Tibial artery (tissue), 4 donors: Measurements from ENCODE around the gene SNX1.
"Not testable (repeated sequence)": the region's sequence is repeated elsewhere in the genome, so short reads cannot be mapped to it uniquely, and the experiment has no call there.

ENCODE experiments used
- DNase-seq, 2 donors: peaks; one replicate each; pipeline ENCODE4 v3.0.0-alpha.2; 2019
- H3K27ac ChIP-seq, 2 donors: fragments of 200-600 bp; sonication (generic) in 1 of 2; 1 replicate in 1 of 2; 2 replicates in 1 of 2; pipeline ENCODE4 v1.5.1; 2018 to 2019; ENCODE audit warnings: mild to moderate bottlenecking in 1 of 2
- H3K27me3 ChIP-seq, 2 donors: fragments of 200-600 bp; sonication (generic) in 1 of 2; one replicate each; pipeline versions ENCODE4 v1.5.1 to v1.6.0; 2016 to 2019
- H3K36me3 ChIP-seq, 3 donors: fragments of 200-600 bp; sonication (generic) in 2 of 3; one replicate each; pipeline ENCODE4 v1.5.1; 2016 to 2019; ENCODE audit warnings: mild to moderate bottlenecking in 2 of 3
- H3K4me1 ChIP-seq, 4 donors: fragments of 200-600 bp; sonication (generic) in 2 of 4; 1 replicate in 3 of 4; 2 replicates in 1 of 4; pipeline ENCODE4 v1.5.1; 2016 to 2019
- H3K4me3 ChIP-seq, 2 donors: fragments of 200-600 bp; sonication (generic) in 1 of 2; 1 replicate in 1 of 2; 2 replicates in 1 of 2; pipeline ENCODE4 v1.5.1; 2018 to 2019; ENCODE audit warnings: mild to moderate bottlenecking in 2 of 2
- H3K9me3 ChIP-seq, 3 donors: fragments of 200-600 bp; sonication (generic) in 1 of 3; one replicate each; pipeline ENCODE4 v1.5.1; 2016 to 2019
- CTCF ChIP-seq, 2 experiments: fragments of 200-600 bp in 1 of 2; fragments of 450-650 bp in 1 of 2; IDR thresholded peaks; one replicate each; pipeline ENCODE4 v1.5.1; 2017 to 2019; ENCODE audit warnings: antibody characterized with exemption in 2 of 2, mild to moderate bottlenecking in 1 of 2, moderate library complexity in 1 of 2
- intact Hi-C: fragments of 100-400 bp; cut with DNase I; formaldehyde crosslinking; loops from one replicate; pipeline ENCODE4 v1.15.0; 2023; ENCODE audit warnings: low total_unique reads

SNX1 gene

DNA sequence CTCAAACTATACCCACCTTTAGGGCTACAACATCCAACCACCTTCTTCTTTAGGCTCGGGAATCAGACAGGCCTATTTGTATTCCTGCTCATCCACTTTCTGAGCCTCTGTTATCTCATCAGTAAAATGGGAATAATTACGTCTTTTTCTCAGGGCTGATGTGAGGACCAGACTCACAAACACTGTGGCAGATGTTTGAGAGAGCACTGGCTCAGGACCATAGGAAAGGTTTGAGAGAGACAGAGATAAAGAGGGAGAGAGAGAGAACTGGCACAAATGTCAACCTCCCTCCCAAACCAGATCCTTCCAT lies 44.7 kb upstream of the SNX1 start:
- Histone ChIP-seq H3K27ac (no peak overlapping the region), H3K4me1 (peaks cover 0 to 14% (median 6%) of the 10 kb centered on the region in 4 donors), H3K4me3 (no peak overlapping the region), H3K36me3 (no peaks in the 10 kb centered on the region), H3K27me3 (peaks cover 0 to 13% of the 10 kb centered on the region in 2 donors), H3K9me3 (no peaks in the 10 kb centered on the region)
- intact Hi-C loops = no loop called here
- no peak for DNase-seq
- no peak for TF ChIP-seq CTCF (IDR thresholded peaks at IDR 0.05)

- no peak overlapping the region for H3K4me3 ChIP-seq
- H3K9me3 ChIP-seq = no peaks in the 10 kb centered on the region
- no peak overlapping the region for H3K27ac ChIP-seq
- intact Hi-C loops = no loop called here
- peaks cover 0 to 13% of the 10 kb centered on the region in 2 donors for H3K27me3 ChIP-seq
- no peak for TF ChIP-seq CTCF (IDR thresholded peaks at IDR 0.05)
- DNase-seq = no peak
- no peaks in the 10 kb centered on the region for H3K36me3 ChIP-seq
- H3K4me1 ChIP-seq = peaks cover 0 to 10% (median 4%) of the 10 kb centered on the region in 4 donors
These were observed 44.1 kb upstream of the SNX1 start for GRCh38 chr15:64051407-64052259.

- Histone ChIP-seq H3K27me3 (peaks cover 0 to 13% of the 10 kb centered on the region in 2 donors), H3K4me1 (peaks cover 0 to 5% (median 0%) of the 10 kb centered on the region in 4 donors), H3K4me3 (no peak overlapping the region), H3K9me3 (no peaks in the 10 kb centered on the region), H3K36me3 (no peaks in the 10 kb centered on the region), H3K27ac (no peak overlapping the region)
- intact Hi-C loops = no loop called here
- no peak for TF ChIP-seq CTCF (IDR thresholded peaks at IDR 0.05)
- no peak for DNase-seq
These were observed 42.8 kb upstream of the SNX1 start for GRCh38 chr15:64052925-64053491.

DNA sequence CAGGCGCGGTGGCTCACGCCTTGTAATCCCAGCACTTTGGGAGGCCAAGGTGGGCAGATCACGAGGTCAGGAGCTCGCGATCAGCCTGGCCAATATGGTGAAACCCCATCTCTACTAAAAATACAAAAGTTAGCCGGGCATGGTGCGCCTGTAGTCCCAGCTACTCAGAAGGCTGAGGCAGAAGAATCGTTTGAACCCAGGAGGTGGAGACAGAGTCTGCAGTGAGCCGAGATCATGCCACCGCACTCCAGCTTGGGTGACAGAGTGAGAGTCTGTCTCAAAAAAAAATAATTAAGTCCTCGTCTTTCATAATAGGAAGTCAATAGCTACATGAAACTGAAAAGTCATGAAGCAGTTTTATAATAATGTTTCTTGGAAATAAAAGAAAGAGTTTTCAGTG lies 42.1 kb upstream of the SNX1 start:
- intact Hi-C loops, DNase-seq, H3K27ac ChIP-seq, H3K4me3 ChIP-seq, H3K4me1 ChIP-seq, H3K9me3 ChIP-seq, H3K36me3 ChIP-seq, H3K27me3 ChIP-seq: not testable (repeated sequence)

GRCh38 chr15:64058279-64058678 lies 37.5 kb upstream of the SNX1 start:
- no peaks in the 10 kb centered on the region for H3K4me1 ChIP-seq
- H3K9me3 ChIP-seq = no peaks in the 10 kb centered on the region
- DNase-seq = no peak
- TF ChIP-seq CTCF (IDR thresholded peaks at IDR 0.05) = no peak
- H3K36me3 ChIP-seq = no peaks in the 10 kb centered on the region
- H3K27ac ChIP-seq = no peak overlapping the region
- no peaks in the 10 kb centered on the region for H3K27me3 ChIP-seq
- intact Hi-C loops = no loop called here
- H3K4me3 ChIP-seq = no peak overlapping the region

DNA sequence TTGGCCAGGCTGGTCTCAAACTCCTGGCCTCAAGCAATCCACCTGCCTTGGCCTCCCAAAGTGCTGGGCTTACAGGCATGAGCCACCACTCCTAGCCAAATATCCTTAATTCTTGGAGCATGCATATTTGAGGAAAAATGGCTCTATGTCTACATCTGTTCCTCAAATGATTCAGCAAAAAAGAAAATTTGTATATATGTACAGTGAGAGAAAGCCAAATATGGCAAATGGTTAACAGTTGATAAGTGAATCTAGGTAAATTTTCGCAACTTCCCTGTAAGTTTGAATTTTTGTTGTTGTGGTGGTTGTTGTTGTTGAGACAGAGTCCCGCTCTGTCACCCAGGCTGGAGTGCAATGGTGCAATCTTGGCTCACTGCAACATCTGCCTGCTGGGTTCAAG lies 36.7 kb upstream of the SNX1 start:
- intact Hi-C loops = not testable (repeated sequence)

More for the DNA sequence above, 36.7 kb upstream of the SNX1 start:
- H3K36me3 ChIP-seq, DNase-seq, H3K4me1 ChIP-seq, H3K27me3 ChIP-seq, H3K27ac ChIP-seq, H3K4me3 ChIP-seq, H3K9me3 ChIP-seq: not testable (repeated sequence)
